NB4 (cell line): ENCODE data around the gene PLAGL1.

Experiments used
- DNase-seq: peaks from one replicate; pipeline ENCODE4 v3.0.0; 2010; ENCODE audit warnings: low read depth
- H3K4me3 ChIP-seq: one replicate; pipeline ENCODE4 v1.5.1; 2011; ENCODE audit warnings: mild to moderate bottlenecking, low read depth, low read length, moderate library complexity
- MYC ChIP-seq: IDR thresholded peaks from 2 replicates; pipeline ENCODE4 v1.6.1; 2011; ENCODE audit warnings: low read depth, low read length
- POLR2A ChIP-seq: IDR thresholded peaks from 2 replicates; pipeline ENCODE4 v1.6.1; 2011; ENCODE audit warnings: mild to moderate bottlenecking; ENCODE audit not compliant: insufficient read length; ENCODE audit errors: extremely low read depth
- TF ChIP-seq, protein P1 (sequence below): IDR thresholded peaks from 2 replicates; pipeline ENCODE4 v1.6.1; 2011; ENCODE audit warnings: low read depth, low read length
- TF ChIP-seq, protein P2 (sequence below): IDR thresholded peaks from one replicate; pipeline ENCODE4 v1.5.1; 2012; ENCODE audit warnings: low read depth, low read length

PLAGL1 gene

DNA sequence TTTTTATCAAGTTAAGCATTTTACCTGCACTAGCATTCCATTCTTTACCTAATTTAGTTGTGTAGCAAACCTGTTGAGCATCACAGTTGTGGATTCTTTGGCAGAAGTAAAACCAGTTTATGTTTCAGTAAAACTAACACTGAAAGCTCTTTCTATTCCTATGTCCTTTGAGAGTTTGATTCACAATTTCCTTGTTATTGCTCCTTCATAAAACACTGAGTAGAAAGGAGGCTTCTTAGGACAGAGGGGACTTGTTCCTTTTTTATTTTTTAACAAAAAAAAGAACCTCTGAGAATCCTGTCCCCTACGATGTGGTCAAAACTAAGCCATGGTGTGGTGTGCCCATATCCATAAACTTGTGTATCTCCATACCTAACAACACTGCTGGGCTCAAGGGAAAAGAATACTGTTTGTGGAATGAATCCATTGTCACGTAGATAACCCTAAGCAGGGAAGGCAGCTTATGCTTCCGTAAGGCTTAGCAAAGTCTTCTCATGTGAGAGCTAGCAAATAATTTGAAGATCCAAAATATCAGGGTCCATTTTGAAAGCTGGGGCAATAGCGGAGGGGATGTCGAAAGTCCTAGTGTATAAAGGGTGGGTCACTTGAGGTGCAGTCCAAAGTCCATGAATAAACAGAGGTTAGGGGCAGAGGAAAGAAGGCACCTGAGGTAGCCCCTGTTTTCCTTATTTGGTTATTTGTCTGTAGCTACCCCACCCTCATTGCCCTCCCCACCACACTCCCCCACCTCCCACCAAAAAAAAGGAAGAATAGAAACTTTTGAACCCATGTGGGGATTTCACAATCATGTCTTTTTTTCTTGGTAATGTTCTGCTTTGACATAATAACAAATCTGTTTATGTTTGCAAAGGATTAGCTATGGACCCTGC, 71.0 kb downstream of the PLAGL1 start:
- no peak overlapping the region for H3K4me3 ChIP-seq
- peak; percentile 16 for DNase-seq
- TF ChIP-seq POLR2A (no peak), MYC (no peak)
- TF ChIP-seq, protein P1, sequence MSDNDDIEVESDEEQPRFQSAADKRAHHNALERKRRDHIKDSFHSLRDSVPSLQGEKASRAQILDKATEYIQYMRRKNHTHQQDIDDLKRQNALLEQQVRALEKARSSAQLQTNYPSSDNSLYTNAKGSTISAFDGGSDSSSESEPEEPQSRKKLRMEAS: no peak
- TF ChIP-seq, protein P2, sequence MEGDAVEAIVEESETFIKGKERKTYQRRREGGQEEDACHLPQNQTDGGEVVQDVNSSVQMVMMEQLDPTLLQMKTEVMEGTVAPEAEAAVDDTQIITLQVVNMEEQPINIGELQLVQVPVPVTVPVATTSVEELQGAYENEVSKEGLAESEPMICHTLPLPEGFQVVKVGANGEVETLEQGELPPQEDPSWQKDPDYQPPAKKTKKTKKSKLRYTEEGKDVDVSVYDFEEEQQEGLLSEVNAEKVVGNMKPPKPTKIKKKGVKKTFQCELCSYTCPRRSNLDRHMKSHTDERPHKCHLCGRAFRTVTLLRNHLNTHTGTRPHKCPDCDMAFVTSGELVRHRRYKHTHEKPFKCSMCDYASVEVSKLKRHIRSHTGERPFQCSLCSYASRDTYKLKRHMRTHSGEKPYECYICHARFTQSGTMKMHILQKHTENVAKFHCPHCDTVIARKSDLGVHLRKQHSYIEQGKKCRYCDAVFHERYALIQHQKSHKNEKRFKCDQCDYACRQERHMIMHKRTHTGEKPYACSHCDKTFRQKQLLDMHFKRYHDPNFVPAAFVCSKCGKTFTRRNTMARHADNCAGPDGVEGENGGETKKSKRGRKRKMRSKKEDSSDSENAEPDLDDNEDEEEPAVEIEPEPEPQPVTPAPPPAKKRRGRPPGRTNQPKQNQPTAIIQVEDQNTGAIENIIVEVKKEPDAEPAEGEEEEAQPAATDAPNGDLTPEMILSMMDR: no peak

DNA sequence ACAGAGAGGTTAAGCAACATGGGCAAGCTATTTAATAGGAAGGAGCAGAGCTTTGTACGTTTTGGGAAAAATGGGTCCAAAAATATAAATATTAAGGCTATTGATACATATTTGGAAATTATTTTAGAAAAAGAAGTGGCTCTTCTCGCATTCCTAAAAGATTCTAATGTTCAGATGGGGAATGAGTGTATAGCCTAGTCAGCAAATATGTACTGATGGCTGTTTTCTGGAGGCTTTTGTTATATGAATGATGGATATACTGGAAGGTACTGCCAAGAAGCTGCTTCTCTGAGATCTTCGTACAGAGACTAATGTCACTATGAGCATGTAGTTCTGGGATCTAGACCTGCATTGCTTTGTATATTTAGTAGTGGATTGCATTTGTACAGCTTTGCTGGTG, 71.7 kb downstream of the PLAGL1 start:
- TF ChIP-seq MYC: no peak
- TF ChIP-seq, protein P1: no peak
- TF ChIP-seq, protein P2: no peak
- no peak for TF ChIP-seq POLR2A
- DNase-seq: no peak
- H3K4me3 ChIP-seq: no peak overlapping the region

DNA sequence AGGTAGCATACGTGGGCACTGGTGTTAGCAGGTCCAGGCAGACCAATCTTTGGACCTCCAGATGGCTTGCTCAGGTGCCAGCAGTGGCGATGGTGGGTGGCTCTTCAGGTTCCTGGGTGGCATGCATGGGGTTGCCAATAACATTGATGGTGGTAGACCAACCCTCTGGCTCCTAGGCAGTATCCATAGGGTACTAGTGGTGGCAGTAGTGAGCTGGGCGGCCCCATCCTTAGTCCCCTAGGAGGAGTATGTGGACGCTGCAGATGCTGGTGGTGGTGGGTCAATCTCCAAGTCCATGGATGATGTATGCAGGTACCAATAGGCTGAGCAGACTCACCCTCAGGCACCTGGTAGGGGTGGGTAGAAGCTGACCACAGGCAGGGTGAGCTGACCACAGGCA, 73.2 kb downstream of the PLAGL1 start:
- DNase-seq: no peak
- TF ChIP-seq MYC (no peak), POLR2A (no peak)
- TF ChIP-seq, protein P2: no peak
- TF ChIP-seq, protein P1: no peak
- no peak overlapping the region for H3K4me3 ChIP-seq

DNA sequence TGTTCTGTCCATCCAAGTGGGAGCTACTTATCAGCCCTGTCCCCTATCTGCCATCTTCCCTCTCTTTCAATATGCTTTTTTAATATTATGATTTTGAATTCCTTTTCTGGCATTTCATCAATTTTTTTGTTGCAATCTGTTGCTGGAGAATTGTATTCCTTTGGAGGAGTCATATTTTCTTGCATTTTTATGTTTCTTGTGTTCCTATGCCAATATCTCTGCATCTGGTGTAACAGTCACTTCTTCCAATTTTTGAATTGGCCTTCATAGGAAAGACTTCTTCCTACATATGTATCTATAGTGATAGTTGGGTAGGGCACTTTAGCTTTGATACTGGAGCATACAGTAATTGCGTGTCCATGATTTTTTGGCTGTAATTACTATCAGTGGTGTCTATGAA, 73.7 kb downstream of the PLAGL1 start:
- DNase-seq: no peak
- H3K4me3 ChIP-seq: no peak overlapping the region
- TF ChIP-seq, protein P2: no peak
- TF ChIP-seq MYC (no peak), POLR2A (no peak)

DNA sequence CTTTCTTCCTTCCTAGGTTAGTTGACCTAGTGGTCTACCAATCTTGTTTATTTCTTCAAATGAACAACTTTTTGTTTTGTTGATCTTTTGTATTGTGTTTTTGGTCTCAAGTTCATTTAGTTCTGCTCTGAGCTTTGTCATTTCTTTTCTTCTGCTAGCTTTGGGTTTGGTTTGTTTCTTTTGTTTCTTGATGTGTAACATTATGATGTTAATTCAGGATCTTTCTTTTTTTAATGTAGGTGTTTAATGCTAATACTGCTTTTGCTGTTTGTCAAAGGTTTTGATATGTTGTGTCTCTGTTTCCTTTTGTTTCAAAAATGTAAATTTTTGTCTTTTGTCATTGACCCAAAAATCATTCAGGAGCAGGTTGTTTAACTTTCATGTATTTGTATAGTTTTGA, 78.1 kb downstream of the PLAGL1 start:
- TF ChIP-seq POLR2A (no peak), MYC (no peak)
- TF ChIP-seq, protein P1: no peak
- TF ChIP-seq, protein P2: no peak
- DNase-seq: no peak
- H3K4me3 ChIP-seq: no peak overlapping the region
